AG04450 (cell line): Measurements from ENCODE around the gene ZBTB7C. TPM values are rescaled to one million over a fixed set of nuclear protein-coding genes. Genes with fewer than 3 reads are reported as not detected.

Experiments
- CTCF ChIA-PET: fragments of 300-600, 350-600 bp; formaldehyde crosslinking; extraction: SDS; loops from one replicate; lab custom pipeline; 2022; ENCODE audit warnings: antibody characterized with exemption, inconsistent platforms; lab: Charles Lee
- POLR2A ChIA-PET: fragments of 350-600 bp; formaldehyde crosslinking; extraction: SDS; loops from one replicate; lab custom pipeline; 2021; ENCODE audit warnings: antibody characterized with exemption, inconsistent platforms; lab: Yijun Ruan, JAX
- DNase-seq: peaks from one replicate; pipeline ENCODE4 v3.0.0-alpha.2; 2011; ENCODE audit warnings: low read depth, low spot score
- H3K27ac ChIP-seq: one replicate; pipeline ENCODE4 v1.5.1; 2012; ENCODE audit warnings: low read depth, low read length, control low read depth
- H3K27me3 ChIP-seq: one replicate; pipeline ENCODE4 v1.6.0; 2012; ENCODE audit warnings: low read length; ENCODE audit not compliant: control insufficient read depth, insufficient read depth
- H3K4me3 ChIP-seq: 2 replicates; pipeline ENCODE4 v1.5.1; 2011; ENCODE audit warnings: mild to moderate bottlenecking, low read depth, low read length, control low read depth
- H3K9me3 ChIP-seq: 2 replicates; pipeline ENCODE4 v1.5.1; 2012; ENCODE audit warnings: low read length; ENCODE audit not compliant: control insufficient read depth, insufficient read depth
- CTCF ChIP-seq: IDR thresholded peaks from 2 replicates; pipeline ENCODE4 v1.5.1; 2011; ENCODE audit warnings: low read depth, low read length, control low read depth, inconsistent platforms
- polyA plus RNA-seq: library from polyadenylated mRNA; depleted of rRNA; stranded (reverse); fragments of >200 nt; gene quantifications from 2 replicates; pipeline ENCODE4 v1.2.3, GENCODE V29; 2011

Gene ZBTB7C
- polyA plus RNA-seq, 1 experiment: not detected

GRCh38 chr18:48132797-48133655, 276.2 kb downstream of the ZBTB7C start:
- no peak overlapping the region for H3K27ac ChIP-seq
- no peak for DNase-seq
- H3K27me3 ChIP-seq: peaks cover 50% of the 10 kb centered on the region
- no peaks in the 10 kb centered on the region for H3K9me3 ChIP-seq
- ChIA-PET CTCF (no interaction called here), POLR2A (no interaction called here)
- no peak overlapping the region for H3K4me3 ChIP-seq
- no peak for TF ChIP-seq CTCF

GRCh38 chr18:48131042-48131441, 278.1 kb downstream of the ZBTB7C start:
- TF ChIP-seq CTCF: no peak
- H3K27me3 ChIP-seq: peaks cover 37% of the 10 kb centered on the region
- DNase-seq: no peak
- no peak overlapping the region for H3K27ac ChIP-seq
- POLR2A ChIA-PET: no interaction called here
- CTCF ChIA-PET: no interaction called here
- H3K4me3 ChIP-seq: no peak overlapping the region
- H3K9me3 ChIP-seq: no peaks in the 10 kb centered on the region

DNA sequence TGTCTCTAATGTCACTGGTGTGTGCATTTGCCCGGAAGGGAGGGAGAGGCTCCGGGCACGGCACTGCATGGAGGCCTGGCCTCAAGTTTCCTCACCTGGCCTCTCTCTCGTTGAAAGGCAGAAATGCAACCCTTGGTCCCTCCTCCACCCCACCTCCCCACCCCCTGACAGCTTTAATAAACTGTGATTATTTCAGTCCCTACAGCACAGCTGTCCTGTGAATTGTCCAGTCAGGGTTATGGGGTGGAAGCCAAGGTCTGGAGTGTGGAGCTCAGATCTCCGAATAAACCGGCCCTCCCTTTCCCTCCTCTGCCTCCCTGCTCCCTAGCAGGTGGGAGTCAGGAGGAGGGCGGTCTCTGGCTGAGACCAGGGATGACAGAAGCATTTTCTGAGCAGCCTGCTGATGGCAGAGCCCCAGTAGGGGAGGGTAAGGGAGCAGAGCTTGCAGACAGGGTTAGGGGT, 279.5 kb downstream of the ZBTB7C start:
- Histone ChIP-seq H3K9me3 (no peaks in the 10 kb centered on the region), H3K27me3 (peaks cover 28% of the 10 kb centered on the region), H3K4me3 (no peak overlapping the region), H3K27ac (no peak overlapping the region)
- TF ChIP-seq CTCF: no peak
- ChIA-PET POLR2A (no interaction called here), CTCF (no interaction called here)
- DNase-seq: no peak

GRCh38 chr18:48127606-48128005, 281.6 kb downstream of the ZBTB7C start:
- ChIA-PET POLR2A (no interaction called here), CTCF (no interaction called here)
- no peak for DNase-seq

More at GRCh38 chr18:48127606-48128005, 281.6 kb downstream of the ZBTB7C start:
- Histone ChIP-seq H3K9me3 (no peaks in the 10 kb centered on the region), H3K27ac (no peak overlapping the region), H3K4me3 (no peak overlapping the region), H3K27me3 (peaks cover 17% of the 10 kb centered on the region)
- TF ChIP-seq CTCF: no peak
